H1 (cell line): ENCODE data around the gene MCCD1.

Experiments
- CHD2 ChIP-seq: IDR thresholded peaks from 2 replicates; pipeline ENCODE4 v1.6.1; 2012; ENCODE audit warnings: low read length, improper control_type of control experiment
- EZH2 ChIP-seq: fragments of 200-600 bp; sonication (generic); IDR thresholded peaks from 2 replicates; pipeline ENCODE4 v1.7.1; 2012; ENCODE audit warnings: low read depth, mild to moderate bottlenecking, moderate library complexity, low read length, inconsistent platforms; ENCODE audit not compliant: severe bottlenecking
- JUN ChIP-seq: IDR thresholded peaks from 2 replicates; pipeline ENCODE4 v1.6.1; 2011; ENCODE audit warnings: low read depth, mild to moderate bottlenecking, improper control_type of control experiment, low read length
- JUND ChIP-seq: IDR thresholded peaks from 2 replicates; pipeline ENCODE4 v1.6.1; 2011; ENCODE audit warnings: mild to moderate bottlenecking, improper control_type of control experiment, low read length
- POLR2A ChIP-seq, 2 experiments: IDR thresholded peaks; 1 replicate in 1 of 2; 2 replicates in 1 of 2; pipeline ENCODE4 v1.6.1; 2011; ENCODE audit warnings: low read depth in 2 of 2, low read length in 2 of 2, mild to moderate bottlenecking in 2 of 2; ENCODE audit errors: control extremely low read depth in 1 of 2
- TAF1 ChIP-seq: IDR thresholded peaks from 2 replicates; pipeline ENCODE4 v1.6.1; 2011; ENCODE audit warnings: mild to moderate bottlenecking, low read depth, low read length
- YY1 ChIP-seq: IDR thresholded peaks from 2 replicates; pipeline ENCODE4 v1.6.1; 2011; ENCODE audit warnings: low read depth, mild to moderate bottlenecking, low read length
- TF ChIP-seq, protein P1 (sequence below), 3 experiments: IDR thresholded peaks; 1 replicate in 2 of 3; 2 replicates in 1 of 3; pipeline versions ENCODE4 v1.5.1 to v1.6.1; 2011; ENCODE audit warnings: low read length in 3 of 3, mild to moderate bottlenecking in 3 of 3, inconsistent platforms in 2 of 3, low read depth in 1 of 3, moderate library complexity in 1 of 3; ENCODE audit not compliant: insufficient read depth in 1 of 3; ENCODE audit errors: control extremely low read depth in 1 of 3
- TF ChIP-seq, protein P2 (sequence below): IDR thresholded peaks from 2 replicates; pipeline ENCODE4 v1.6.1; 2012; ENCODE audit warnings: low read length, inconsistent platforms
- TF ChIP-seq, protein P3 (sequence below): IDR thresholded peaks from 2 replicates; pipeline ENCODE4 v1.6.1; 2011; ENCODE audit warnings: low read depth, mild to moderate bottlenecking, low read length; ENCODE audit not compliant: insufficient read depth

DNA sequence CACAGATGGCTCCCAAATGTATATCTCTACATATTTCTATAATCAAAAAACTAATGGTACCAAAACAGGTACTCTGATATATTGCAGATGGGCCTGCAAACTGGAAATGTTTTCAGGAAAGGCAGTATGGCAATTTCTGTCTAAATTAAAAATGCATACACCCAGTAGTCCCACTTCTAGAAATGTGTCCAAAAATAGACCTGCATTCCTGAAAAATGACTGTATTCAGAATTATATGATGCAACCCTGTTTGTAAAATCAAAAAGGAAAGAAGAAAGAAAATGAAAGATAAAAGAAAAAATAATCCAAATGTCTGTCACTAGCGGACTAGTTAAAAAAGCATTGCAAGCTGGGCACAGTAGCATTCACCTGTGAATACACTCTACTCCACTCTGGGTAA, 43.7 kb upstream of the MCCD1 start:
- TF ChIP-seq POLR2A (IDR thresholded peaks at IDR 0.05; ENCODE audit: control extremely low read depth in 1 of 2, low read depth in 2 of 2, low read length in 2 of 2) (no peak), JUND (no peak), JUN (no peak), EZH2 (no peak), TAF1 (no peak), CHD2 (no peak), YY1 (no peak)
- TF ChIP-seq, protein P1, sequence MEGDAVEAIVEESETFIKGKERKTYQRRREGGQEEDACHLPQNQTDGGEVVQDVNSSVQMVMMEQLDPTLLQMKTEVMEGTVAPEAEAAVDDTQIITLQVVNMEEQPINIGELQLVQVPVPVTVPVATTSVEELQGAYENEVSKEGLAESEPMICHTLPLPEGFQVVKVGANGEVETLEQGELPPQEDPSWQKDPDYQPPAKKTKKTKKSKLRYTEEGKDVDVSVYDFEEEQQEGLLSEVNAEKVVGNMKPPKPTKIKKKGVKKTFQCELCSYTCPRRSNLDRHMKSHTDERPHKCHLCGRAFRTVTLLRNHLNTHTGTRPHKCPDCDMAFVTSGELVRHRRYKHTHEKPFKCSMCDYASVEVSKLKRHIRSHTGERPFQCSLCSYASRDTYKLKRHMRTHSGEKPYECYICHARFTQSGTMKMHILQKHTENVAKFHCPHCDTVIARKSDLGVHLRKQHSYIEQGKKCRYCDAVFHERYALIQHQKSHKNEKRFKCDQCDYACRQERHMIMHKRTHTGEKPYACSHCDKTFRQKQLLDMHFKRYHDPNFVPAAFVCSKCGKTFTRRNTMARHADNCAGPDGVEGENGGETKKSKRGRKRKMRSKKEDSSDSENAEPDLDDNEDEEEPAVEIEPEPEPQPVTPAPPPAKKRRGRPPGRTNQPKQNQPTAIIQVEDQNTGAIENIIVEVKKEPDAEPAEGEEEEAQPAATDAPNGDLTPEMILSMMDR (IDR thresholded peaks at IDR 0.05; ENCODE audit: control extremely low read depth in 1 of 3, insufficient read depth in 1 of 3, low read depth in 1 of 3, low read length in 3 of 3), result no peak
- TF ChIP-seq, protein P2, sequence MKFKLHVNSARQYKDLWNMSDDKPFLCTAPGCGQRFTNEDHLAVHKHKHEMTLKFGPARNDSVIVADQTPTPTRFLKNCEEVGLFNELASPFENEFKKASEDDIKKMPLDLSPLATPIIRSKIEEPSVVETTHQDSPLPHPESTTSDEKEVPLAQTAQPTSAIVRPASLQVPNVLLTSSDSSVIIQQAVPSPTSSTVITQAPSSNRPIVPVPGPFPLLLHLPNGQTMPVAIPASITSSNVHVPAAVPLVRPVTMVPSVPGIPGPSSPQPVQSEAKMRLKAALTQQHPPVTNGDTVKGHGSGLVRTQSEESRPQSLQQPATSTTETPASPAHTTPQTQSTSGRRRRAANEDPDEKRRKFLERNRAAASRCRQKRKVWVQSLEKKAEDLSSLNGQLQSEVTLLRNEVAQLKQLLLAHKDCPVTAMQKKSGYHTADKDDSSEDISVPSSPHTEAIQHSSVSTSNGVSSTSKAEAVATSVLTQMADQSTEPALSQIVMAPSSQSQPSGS, result no peak
- TF ChIP-seq, protein P3, sequence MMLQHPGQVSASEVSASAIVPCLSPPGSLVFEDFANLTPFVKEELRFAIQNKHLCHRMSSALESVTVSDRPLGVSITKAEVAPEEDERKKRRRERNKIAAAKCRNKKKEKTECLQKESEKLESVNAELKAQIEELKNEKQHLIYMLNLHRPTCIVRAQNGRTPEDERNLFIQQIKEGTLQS, result no peak
